HG02759 (cell line): ENCODE results near the gene UBASH3A.

Experiments
- ATAC-seq: cut with Tn5 transposase; IDR thresholded peaks from one replicate; pipeline ENCODE4 v1.9.1; 2021; ENCODE audit warnings: mild to moderate bottlenecking, moderate library complexity; ENCODE audit not compliant: unreplicated experiment

UBASH3A gene

GRCh38 chr21:42403611-42404231 is at the start of gene UBASH3A:
Gene UBASH3A, plus strand, starts transcription at chr21:42403902. Its CDS starts 44 bp downstream, at chr21:42403946.
- ATAC-seq = no peak

GRCh38 chr21:42356046-42356445 is 47.7 kb upstream of the UBASH3A start:
- ATAC-seq = no peak

- no peak for ATAC-seq
These were observed 47.1 kb upstream of the UBASH3A start for GRCh38 chr21:42356650-42357049.

GRCh38 chr21:42357307-42357706 is 46.4 kb upstream of the UBASH3A start:
- ATAC-seq = no peak

GRCh38 chr21:42358261-42358660 is 45.4 kb upstream of the UBASH3A start:
- no peak for ATAC-seq

GRCh38 chr21:42358937-42359336 is 44.8 kb upstream of the UBASH3A start:
- ATAC-seq = no peak

- ATAC-seq = no peak
These were observed 43.4 kb upstream of the UBASH3A start for GRCh38 chr21:42360317-42360716.

GRCh38 chr21:42361286-42361685 is 42.4 kb upstream of the UBASH3A start:
- no peak for ATAC-seq

- ATAC-seq = no peak
These were observed 41.5 kb upstream of the UBASH3A start for GRCh38 chr21:42362198-42362597.

GRCh38 chr21:42362700-42363099 is 41.0 kb upstream of the UBASH3A start:
- ATAC-seq = no peak

- no peak for ATAC-seq
These were observed 40.4 kb upstream of the UBASH3A start for GRCh38 chr21:42363312-42363711.

- no peak for ATAC-seq
These were observed 39.3 kb upstream of the UBASH3A start for GRCh38 chr21:42364304-42364865.

GRCh38 chr21:42365770-42366169 is 37.9 kb upstream of the UBASH3A start:
- ATAC-seq = no peak

GRCh38 chr21:42366292-42367010 is 37.3 kb upstream of the UBASH3A start, which contains the start of gene TFF1:
Gene TFF1, minus strand, starts transcription at chr21:42366535. Its CDS starts 40 bp downstream, at chr21:42366495.
- no peak for ATAC-seq

- ATAC-seq = no peak
These were observed 36.1 kb upstream of the UBASH3A start for GRCh38 chr21:42367367-42368165.

- no peak for ATAC-seq
These were observed 33.9 kb upstream of the UBASH3A start for GRCh38 chr21:42369821-42370220.

- ATAC-seq = no peak
These were observed 32.6 kb upstream of the UBASH3A start for GRCh38 chr21:42370894-42371654.

GRCh38 chr21:42373196-42373907 is 30.4 kb upstream of the UBASH3A start:
- no peak for ATAC-seq

- no peak for ATAC-seq
These were observed 29.7 kb upstream of the UBASH3A start for GRCh38 chr21:42373908-42374455.

- no peak for ATAC-seq
These were observed 29.2 kb upstream of the UBASH3A start for GRCh38 chr21:42374457-42374856.
